ENCODE measurements around the gene CELSR3. TPM values are rescaled to one million over a fixed set of nuclear protein-coding genes. Genes with fewer than 3 reads are reported as not detected.

The CELSR3 gene
- total RNA-seq, 1 experiment from 2014 or later: 1.1 TPM

- Histone ChIP-seq H3K9me3 (ENCODE audit: low read length) (no peaks in the 10 kb centered on the region), H3K9ac (ENCODE audit: low read length) (peak overlapping the region; percentile 4; the same call in 1 of the 2 replicates), H2AFZ (ENCODE audit: low read length) (no peak overlapping the region), H3K4me3 (ENCODE audit: low read length) (no peak overlapping the region), H3F3A (ENCODE audit: low read length, unreplicated experiment) (no peaks in the 10 kb centered on the region), H3K4me1 (ENCODE audit: insufficient read depth, low read length) (peaks cover 67% of the 10 kb centered on the region), H3K79me2 (ENCODE audit: low read length) (no peaks in the 10 kb centered on the region), H3K4me2 (ENCODE audit: low read length) (peak overlapping the region; percentile 59), H3K27me3 (ENCODE audit: low read length) (no peaks in the 10 kb centered on the region), H3K36me3 (ENCODE audit: low read depth, low read length) (peaks cover 52% of the 10 kb centered on the region), H3K9me2 (replicated peaks; ENCODE audit: low read length) (no peaks in the 10 kb centered on the region), H4K20me1 (ENCODE audit: low read length) (no peaks in the 10 kb centered on the region), H3K27ac (ENCODE audit: low read length) (peak overlapping the region; percentile 89)
- intact Hi-C loops (cut with micrococcal nuclease): loop anchor here (5.0 kb wide), 1 partner anchor 42 kb away; the partner anchor contains the start of gene PFKFB4
- BruUV-seq (replicated peaks): no TSS peak
- TF ChIP-seq EZH2 (IDR thresholded peaks at IDR 0.05; ENCODE audit: low read length, unreplicated experiment) (no peak), CTCF (conservative IDR thresholded peaks at IDR 0.05; ENCODE audit: low read depth, low read length) (no peak), EZH2phosphoT487 (IDR thresholded peaks at IDR 0.05; ENCODE audit: borderline replicate concordance, low read length) (no peak)
- ChIA-PET CTCF (interaction anchor here (1.3 kb wide), 1 partner anchor 41 kb away, joined by 6 read pairs; no protein-coding TSS in a partner anchor), POLR2A (ENCODE audit: unreplicated experiment) (interaction anchor here (0.6 kb wide), 1 partner anchor 38 kb away, joined by 4 read pairs; no protein-coding TSS in a partner anchor)
- ATAC-seq (peak; percentile 11; the same call in 1 of the 2 replicates), DNase-seq (peak; percentile 67)
Measured at GRCh38 chr3:48599077-48599501, 63.6 kb downstream of the CELSR3 start.

- POLR2A ChIA-PET (ENCODE audit: unreplicated experiment): interaction anchor here (0.6 kb wide), 3 partner anchors 37 to 172 kb away, joined by 4 read pairs; partner anchors contain the start of gene IP6K2
- Histone ChIP-seq H3F3A (ENCODE audit: low read length, unreplicated experiment) (no peaks in the 10 kb centered on the region), H4K20me1 (ENCODE audit: low read length) (no peaks in the 10 kb centered on the region), H3K79me2 (ENCODE audit: low read length) (no peaks in the 10 kb centered on the region), H3K9ac (ENCODE audit: low read length) (peak overlapping the region; percentile 42), H3K9me3 (ENCODE audit: low read length) (no peaks in the 10 kb centered on the region), H3K27ac (ENCODE audit: low read length) (peak overlapping the region; percentile 89), H2AFZ (ENCODE audit: low read length) (no peak overlapping the region), H3K27me3 (ENCODE audit: low read length) (no peaks in the 10 kb centered on the region), H3K4me3 (ENCODE audit: low read length) (no peak overlapping the region), H3K36me3 (ENCODE audit: low read depth, low read length) (peaks cover 46% of the 10 kb centered on the region), H3K4me2 (ENCODE audit: low read length) (peak overlapping the region; percentile 59), H3K4me1 (ENCODE audit: insufficient read depth, low read length) (peaks cover 67% of the 10 kb centered on the region), H3K9me2 (replicated peaks; ENCODE audit: low read length) (no peaks in the 10 kb centered on the region)
- no peak for TF ChIP-seq CTCF (conservative IDR thresholded peaks at IDR 0.05; ENCODE audit: low read depth, low read length)
- no peak for TF ChIP-seq EZH2 (IDR thresholded peaks at IDR 0.05; ENCODE audit: low read length, unreplicated experiment)
- TF ChIP-seq EZH2phosphoT487 (IDR thresholded peaks at IDR 0.05; ENCODE audit: borderline replicate concordance, low read length): no peak
- DNase-seq (peak; percentile 94), ATAC-seq (peak; percentile 55)
- intact Hi-C loops (cut with micrococcal nuclease): loop anchor here (5.0 kb wide), 1 partner anchor 41 kb away; the partner anchor contains the start of gene PFKFB4
- no TSS peak for BruUV-seq (replicated peaks)
- CTCF ChIA-PET: interaction anchor here (0.6 to 1.3 kb wide), 4 partner anchors 12 to 549 kb away, joined by 3 to 26 read pairs (median 6); no protein-coding TSS in a partner anchor
Measured at GRCh38 chr3:48598323-48599076, 64.2 kb downstream of the CELSR3 start.

All from PC-3 (cell line).